ENCODE measurements around the gene GEMIN4. TPM values are rescaled to one million over a fixed set of nuclear protein-coding genes. Genes with fewer than 3 reads are reported as not detected.
A peak's percentile ranks its signal among the peaks of the same experiment; 100 is the strongest.

The GEMIN4 gene
- total RNA-seq (2014; rRNA removed; shearing (Covaris generic)) (42.4 and 45.0 TPM in 2 replicates), polyA plus RNA-seq (2016; fragmentation: Nextera tagmentation; extraction: Ambion mirVana) (14.1 and 14.5 TPM in 2 replicates)
- long read RNA-seq, full-length matches to known transcripts = 11 of 11 reads
- long read RNA-seq, partial matches to known transcripts = 0 of 11 reads
- long read RNA-seq, other reads (novel, unspliced or antisense) = 0 of 11 reads

- Histone ChIP-seq H3K27me3 (ENCODE audit: insufficient read depth) (no peaks in the 10 kb centered on the region), H3K36me3 (ENCODE audit: insufficient read depth) (peaks cover 18% of the 10 kb centered on the region; the same call in 1 of the 2 replicates), H2AFZ (peak within 1 kb of the TSS; percentile 83), H3K4me3 (peak within 1 kb of the TSS; percentile 96), H3F3A (replicated peaks; ENCODE audit: low read depth) (0 out of 2 replicates have a peak, but pooled peaks cover 4% of the 10 kb centered on the region), H3K79me2 (replicated peaks; ENCODE audit: insufficient read depth) (peaks cover 36% of the 10 kb centered on the region), H4K20me1 (replicated peaks; ENCODE audit: insufficient read depth) (peaks cover 7% of the 10 kb centered on the region; the same call in 1 of the 2 replicates), H3K9me2 (ENCODE audit: insufficient read depth) (peaks cover 3% of the 10 kb centered on the region; the same call in 1 of the 2 replicates), H3K4me2 (peak within 1 kb of the TSS; percentile 99), H3K4me1 (ENCODE audit: insufficient read depth) (peaks cover 6% of the 10 kb centered on the region; the same call in 1 of the 2 replicates), H3K27ac (ENCODE audit: low read depth) (peak within 1 kb of the TSS; percentile 84; the same call in 1 of the 2 replicates)
- DNase-seq (ENCODE audit: low spot score) (peak; percentile 95), ATAC-seq (peak; percentile 93)
- peaks cover 42% of the 10 kb centered on the region for H3K9me3 Mint-ChIP-seq
- H3K27ac Mint-ChIP-seq = peak within 1 kb of the TSS; percentile 87
- TF ChIP-seq POLR2AphosphoS5 (IDR thresholded peaks at IDR 0.05; ENCODE audit: low read depth) = peak; percentile 75
- TF ChIP-seq CTCF (conservative IDR thresholded peaks at IDR 0.05; ENCODE audit: low read depth in 2 of 2) = peak; percentile 59 to 93
- TF ChIP-seq ZNF331 (CRISPR knock-in tag; IDR thresholded peaks at IDR 0.05; ENCODE audit: low read depth) = no peak
- no peak for TF ChIP-seq NANOG (IDR thresholded peaks at IDR 0.05; ENCODE audit: borderline replicate concordance)
- TF ChIP-seq EZH2phosphoT487 (IDR thresholded peaks at IDR 0.05; ENCODE audit: unreplicated experiment) = no peak
- peak; percentile 40; the same call in 1 of the 2 replicates for TF ChIP-seq ETS1 (IDR thresholded peaks at IDR 0.05)
- peaks cover 67% of the 10 kb centered on the region for H3K36me3 Mint-ChIP-seq (ENCODE audit: low read depth)
- peak within 1 kb of the TSS; percentile 93 for H3K4me3 Mint-ChIP-seq
- peaks cover 23% of the 10 kb centered on the region for H3K4me1 Mint-ChIP-seq
- peaks cover 28% of the 10 kb centered on the region for H3K27me3 Mint-ChIP-seq (ENCODE audit: insufficient read depth, low read depth, poor library complexity)
These were observed at the start of gene GEMIN4 for GRCh38 chr17:752002-752619. Gene GEMIN4 (minus strand): TSS chr17:752264. CDS start chr17:752142, 122 bp downstream.

GRCh38 chr17:801660-802059 is 49.6 kb upstream of the GEMIN4 start:
- H3K27me3 Mint-ChIP-seq (ENCODE audit: insufficient read depth, low read depth, poor library complexity) = peaks cover 15% of the 10 kb centered on the region
- Histone ChIP-seq H2AFZ (no peak overlapping the region), H3K4me1 (ENCODE audit: insufficient read depth) (no peaks in the 10 kb centered on the region), H3K79me2 (replicated peaks; ENCODE audit: insufficient read depth) (no peaks in the 10 kb centered on the region), H3K27ac (ENCODE audit: low read depth) (peak overlapping the region; percentile 39; the same call in 1 of the 2 replicates), H3K4me3 (no peak overlapping the region), H3K36me3 (ENCODE audit: insufficient read depth) (no peaks in the 10 kb centered on the region; the same call in 1 of the 2 replicates), H3K4me2 (no peak overlapping the region), H3K27me3 (ENCODE audit: insufficient read depth) (no peaks in the 10 kb centered on the region), H4K20me1 (replicated peaks; ENCODE audit: insufficient read depth) (no peaks in the 10 kb centered on the region; the same call in 1 of the 2 replicates), H3F3A (replicated peaks; ENCODE audit: low read depth) (no peaks in the 10 kb centered on the region), H3K9me2 (ENCODE audit: insufficient read depth) (no peaks in the 10 kb centered on the region)
- no peak overlapping the region for H3K4me3 Mint-ChIP-seq
- H3K27ac Mint-ChIP-seq = no peak overlapping the region
- no peaks in the 10 kb centered on the region; the same call in 2 of the 3 replicates for H3K9me3 Mint-ChIP-seq
- H3K36me3 Mint-ChIP-seq (ENCODE audit: low read depth) = peaks cover 16% of the 10 kb centered on the region
- H3K4me1 Mint-ChIP-seq = peaks cover 6% of the 10 kb centered on the region; the same call in 2 of the 3 replicates
- no peak for DNase-seq (ENCODE audit: low spot score)
- no peak for ATAC-seq
- no peak for TF ChIP-seq ZNF462 (CRISPR knock-in tag; IDR thresholded peaks at IDR 0.05)
- no peak for TF ChIP-seq ZNF331 (CRISPR knock-in tag; IDR thresholded peaks at IDR 0.05; ENCODE audit: low read depth)
- no peak for TF ChIP-seq STAT1 (IDR thresholded peaks at IDR 0.05; ENCODE audit: unreplicated experiment)
- no peak for TF ChIP-seq NANOG (IDR thresholded peaks at IDR 0.05; ENCODE audit: borderline replicate concordance)
- no peak for TF ChIP-seq CREB1 (CRISPR knock-in tag; IDR thresholded peaks at IDR 0.05; ENCODE audit: low read depth)
